ENCODE measurements around the gene EFCAB10.
A peak's percentile ranks its signal among the peaks of the same experiment; 100 is the strongest.

EFCAB10 gene

GRCh38 chr7:105581066-105581811 is at the start of gene EFCAB10:
Gene EFCAB10 (minus strand): TSS chr7:105581493. CDS start chr7:105581463, 30 bp downstream.
- DNase-seq (ENCODE audit: low read depth): peak; percentile 19

GRCh38 chr7:105625986-105626385 is 44.7 kb upstream of the EFCAB10 start:
- DNase-seq (ENCODE audit: low read depth): no peak

- no peak for DNase-seq (ENCODE audit: low read depth)
Measured at GRCh38 chr7:105623906-105624305, 42.6 kb upstream of the EFCAB10 start.

GRCh38 chr7:105623378-105623777 is 42.1 kb upstream of the EFCAB10 start:
- no peak for DNase-seq (ENCODE audit: low read depth)

GRCh38 chr7:105622106-105622731 is 40.9 kb upstream of the EFCAB10 start:
- DNase-seq (ENCODE audit: low read depth): no peak

- peak; percentile 37 for DNase-seq (ENCODE audit: low read depth)
Measured at GRCh38 chr7:105621617-105622016, 40.3 kb upstream of the EFCAB10 start.

- no peak for DNase-seq (ENCODE audit: low read depth)
Measured at GRCh38 chr7:105621176-105621575, 39.9 kb upstream of the EFCAB10 start.

- no peak for DNase-seq (ENCODE audit: low read depth)
Measured at GRCh38 chr7:105619590-105619989, 38.3 kb upstream of the EFCAB10 start.

- no peak for DNase-seq (ENCODE audit: low read depth)
Measured at GRCh38 chr7:105618016-105618296, 36.7 kb upstream of the EFCAB10 start.

GRCh38 chr7:105617280-105618015 is 36.2 kb upstream of the EFCAB10 start:
- no peak for DNase-seq (ENCODE audit: low read depth)

GRCh38 chr7:105614341-105614840 is 33.1 kb upstream of the EFCAB10 start:
- DNase-seq (ENCODE audit: low read depth): no peak

- DNase-seq (ENCODE audit: low read depth): no peak
Measured at GRCh38 chr7:105613611-105614330, 32.5 kb upstream of the EFCAB10 start.

- DNase-seq (ENCODE audit: low read depth): no peak
Measured at GRCh38 chr7:105612806-105613205, 31.5 kb upstream of the EFCAB10 start.

- DNase-seq (ENCODE audit: low read depth): no peak
Measured at GRCh38 chr7:105611856-105612775, 30.8 kb upstream of the EFCAB10 start.

- DNase-seq (ENCODE audit: low read depth): no peak
Measured at GRCh38 chr7:105610165-105610930, 29.1 kb upstream of the EFCAB10 start.

- peak; percentile 16 for DNase-seq (ENCODE audit: low read depth)
Measured at GRCh38 chr7:105602325-105603305, 21.3 kb upstream of the EFCAB10 start.

- no peak for DNase-seq (ENCODE audit: low read depth)
Measured at GRCh38 chr7:105600720-105601550, 19.6 kb upstream of the EFCAB10 start.

GRCh38 chr7:105599551-105599950 is 18.3 kb upstream of the EFCAB10 start:
- no peak for DNase-seq (ENCODE audit: low read depth)
